GM21737 (cell line): ENCODE data around the gene MATN1.

Experiments used
- ATAC-seq: cut with Tn5 transposase; IDR thresholded peaks from one replicate; pipeline ENCODE4 v1.9.1; 2021; ENCODE audit warnings: mild to moderate bottlenecking, moderate library complexity; ENCODE audit not compliant: unreplicated experiment

Gene MATN1

GRCh38 chr1:30758121-30758688 lies 34.8 kb upstream of the MATN1 start:
- no peak for ATAC-seq

GRCh38 chr1:30757352-30758120 lies 34.2 kb upstream of the MATN1 start, which contains the start of gene LAPTM5:
LAPTM5 (minus strand) TSS chr1:30757774; CDS start chr1:30757745, 29 bp downstream.
- ATAC-seq, result no peak

GRCh38 chr1:30756545-30757351 lies 33.4 kb upstream of the MATN1 start:
- ATAC-seq, result no peak

- ATAC-seq, result no peak
Measured at GRCh38 chr1:30756206-30756544, 32.8 kb upstream of the MATN1 start.

GRCh38 chr1:30755746-30756145 lies 32.4 kb upstream of the MATN1 start:
- ATAC-seq, result no peak

GRCh38 chr1:30755334-30755733 lies 31.9 kb upstream of the MATN1 start:
- no peak for ATAC-seq

GRCh38 chr1:30754684-30755171 lies 31.3 kb upstream of the MATN1 start:
- ATAC-seq, result peak; percentile 35

- ATAC-seq, result no peak
Measured at GRCh38 chr1:30753660-30754123, 30.3 kb upstream of the MATN1 start.

GRCh38 chr1:30753118-30753517 lies 29.7 kb upstream of the MATN1 start:
- no peak for ATAC-seq

GRCh38 chr1:30752651-30752908 lies 29.2 kb upstream of the MATN1 start:
- no peak for ATAC-seq

GRCh38 chr1:30751830-30752650 lies 28.7 kb upstream of the MATN1 start:
- no peak for ATAC-seq

- ATAC-seq, result peak; percentile 25
Measured at GRCh38 chr1:30750731-30751291, 27.4 kb upstream of the MATN1 start.

GRCh38 chr1:30749691-30750583 lies 26.6 kb upstream of the MATN1 start:
- ATAC-seq, result no peak

GRCh38 chr1:30748699-30749401 lies 25.5 kb upstream of the MATN1 start:
- no peak for ATAC-seq

GRCh38 chr1:30748098-30748698 lies 24.8 kb upstream of the MATN1 start:
- ATAC-seq, result no peak

- no peak for ATAC-seq
Measured at GRCh38 chr1:30747033-30748008, 23.9 kb upstream of the MATN1 start.

GRCh38 chr1:30746212-30747032 lies 23.0 kb upstream of the MATN1 start:
- ATAC-seq, result no peak
